ENCODE results near the gene SOX9.

SOX9 gene

GRCh38 chr17:72167593-72167992 is 46.8 kb downstream of the SOX9 start:
- TF ChIP-seq POLR2AphosphoS5 (IDR thresholded peaks at IDR 0.05; ENCODE audit: low read depth, low read length) = no peak

DNA sequence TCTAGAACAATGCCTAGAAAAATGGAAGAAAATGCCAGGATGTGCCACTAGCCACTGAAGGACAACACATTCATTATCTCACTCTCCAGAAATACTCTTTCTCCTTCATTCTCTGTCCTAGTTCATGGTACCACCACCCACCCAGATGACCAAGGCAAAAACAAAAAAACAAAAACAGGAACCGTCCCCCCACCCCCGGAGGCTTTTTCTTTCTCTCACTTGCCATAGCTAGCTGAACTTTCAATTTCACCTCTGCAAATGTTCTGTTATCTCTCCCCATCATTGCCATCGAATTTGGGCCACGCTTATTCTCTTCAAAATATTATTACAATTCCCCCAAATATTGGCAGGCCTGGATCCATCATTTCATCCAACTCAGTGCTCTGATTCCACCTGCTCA is 49.0 kb downstream of the SOX9 start:
- TF ChIP-seq POLR2AphosphoS5 (IDR thresholded peaks at IDR 0.05; ENCODE audit: low read depth, low read length) = no peak
- no peak for TF ChIP-seq FOXP2 (optimal IDR thresholded peaks at IDR 0.05; ENCODE audit: borderline replicate concordance, extremely low read depth, extremely low read length, insufficient read depth)
- no peak for TF ChIP-seq TAF1 (IDR thresholded peaks at IDR 0.05; ENCODE audit: borderline replicate concordance, insufficient read depth, low read length)
- no peak for TF ChIP-seq SIN3A (IDR thresholded peaks at IDR 0.05; ENCODE audit: borderline replicate concordance, insufficient read depth, low read length)
- TF ChIP-seq, protein P1, sequence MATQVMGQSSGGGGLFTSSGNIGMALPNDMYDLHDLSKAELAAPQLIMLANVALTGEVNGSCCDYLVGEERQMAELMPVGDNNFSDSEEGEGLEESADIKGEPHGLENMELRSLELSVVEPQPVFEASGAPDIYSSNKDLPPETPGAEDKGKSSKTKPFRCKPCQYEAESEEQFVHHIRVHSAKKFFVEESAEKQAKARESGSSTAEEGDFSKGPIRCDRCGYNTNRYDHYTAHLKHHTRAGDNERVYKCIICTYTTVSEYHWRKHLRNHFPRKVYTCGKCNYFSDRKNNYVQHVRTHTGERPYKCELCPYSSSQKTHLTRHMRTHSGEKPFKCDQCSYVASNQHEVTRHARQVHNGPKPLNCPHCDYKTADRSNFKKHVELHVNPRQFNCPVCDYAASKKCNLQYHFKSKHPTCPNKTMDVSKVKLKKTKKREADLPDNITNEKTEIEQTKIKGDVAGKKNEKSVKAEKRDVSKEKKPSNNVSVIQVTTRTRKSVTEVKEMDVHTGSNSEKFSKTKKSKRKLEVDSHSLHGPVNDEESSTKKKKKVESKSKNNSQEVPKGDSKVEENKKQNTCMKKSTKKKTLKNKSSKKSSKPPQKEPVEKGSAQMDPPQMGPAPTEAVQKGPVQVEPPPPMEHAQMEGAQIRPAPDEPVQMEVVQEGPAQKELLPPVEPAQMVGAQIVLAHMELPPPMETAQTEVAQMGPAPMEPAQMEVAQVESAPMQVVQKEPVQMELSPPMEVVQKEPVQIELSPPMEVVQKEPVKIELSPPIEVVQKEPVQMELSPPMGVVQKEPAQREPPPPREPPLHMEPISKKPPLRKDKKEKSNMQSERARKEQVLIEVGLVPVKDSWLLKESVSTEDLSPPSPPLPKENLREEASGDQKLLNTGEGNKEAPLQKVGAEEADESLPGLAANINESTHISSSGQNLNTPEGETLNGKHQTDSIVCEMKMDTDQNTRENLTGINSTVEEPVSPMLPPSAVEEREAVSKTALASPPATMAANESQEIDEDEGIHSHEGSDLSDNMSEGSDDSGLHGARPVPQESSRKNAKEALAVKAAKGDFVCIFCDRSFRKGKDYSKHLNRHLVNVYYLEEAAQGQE (IDR thresholded peaks at IDR 0.05; ENCODE audit: insufficient read depth in 1 of 2, low read depth in 2 of 2, low read length in 2 of 2) = no peak

DNA sequence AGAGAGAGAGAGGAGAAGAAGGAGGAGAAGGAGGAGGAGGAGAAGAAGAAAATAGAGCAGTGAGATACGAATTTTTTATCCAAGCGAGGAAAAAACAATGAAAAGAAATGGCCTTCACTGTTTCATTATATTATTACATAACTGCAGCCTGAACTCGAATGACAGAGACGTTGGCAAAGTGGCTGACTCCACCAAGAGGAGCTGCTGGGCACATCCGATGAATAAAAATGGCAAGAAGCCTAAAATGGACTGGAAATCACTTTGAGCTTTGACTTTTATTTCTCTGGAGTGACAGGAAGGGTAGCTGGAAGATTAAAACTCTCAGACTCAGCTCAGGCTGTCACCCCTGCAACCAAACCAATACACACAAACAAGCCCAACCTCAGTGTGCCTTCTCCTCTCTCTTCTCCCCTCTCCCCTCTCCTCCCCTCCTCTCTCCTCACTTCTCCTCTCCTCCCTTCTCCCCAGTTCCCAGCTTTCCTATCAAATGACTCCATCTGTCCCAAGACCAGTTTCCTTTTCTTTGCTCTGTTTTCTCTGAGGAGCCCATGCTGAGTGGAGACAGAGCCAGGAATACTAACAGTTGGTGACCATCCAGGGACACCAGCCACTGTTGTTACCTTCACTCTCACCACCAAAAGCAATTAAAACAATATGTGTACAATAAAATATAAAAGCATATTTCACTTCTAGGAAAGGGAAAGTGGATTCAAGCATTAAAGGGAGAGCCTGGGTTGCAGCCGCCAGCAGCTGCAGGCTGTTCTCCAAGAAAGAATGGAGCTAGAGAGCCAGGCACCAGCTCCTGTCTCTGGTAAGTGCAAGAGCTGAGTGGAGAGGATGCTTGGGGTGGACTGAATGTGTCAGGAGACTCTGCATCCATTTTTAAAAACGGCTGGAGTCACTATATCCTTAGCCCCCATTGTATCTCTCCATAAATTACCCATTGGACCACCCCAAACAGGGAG is 51.2 kb downstream of the SOX9 start:
- TF ChIP-seq SIN3A (IDR thresholded peaks at IDR 0.05; ENCODE audit: borderline replicate concordance, insufficient read depth, low read length) (no peak), POLR2AphosphoS5 (IDR thresholded peaks at IDR 0.05; ENCODE audit: low read depth, low read length) (no peak)

DNA sequence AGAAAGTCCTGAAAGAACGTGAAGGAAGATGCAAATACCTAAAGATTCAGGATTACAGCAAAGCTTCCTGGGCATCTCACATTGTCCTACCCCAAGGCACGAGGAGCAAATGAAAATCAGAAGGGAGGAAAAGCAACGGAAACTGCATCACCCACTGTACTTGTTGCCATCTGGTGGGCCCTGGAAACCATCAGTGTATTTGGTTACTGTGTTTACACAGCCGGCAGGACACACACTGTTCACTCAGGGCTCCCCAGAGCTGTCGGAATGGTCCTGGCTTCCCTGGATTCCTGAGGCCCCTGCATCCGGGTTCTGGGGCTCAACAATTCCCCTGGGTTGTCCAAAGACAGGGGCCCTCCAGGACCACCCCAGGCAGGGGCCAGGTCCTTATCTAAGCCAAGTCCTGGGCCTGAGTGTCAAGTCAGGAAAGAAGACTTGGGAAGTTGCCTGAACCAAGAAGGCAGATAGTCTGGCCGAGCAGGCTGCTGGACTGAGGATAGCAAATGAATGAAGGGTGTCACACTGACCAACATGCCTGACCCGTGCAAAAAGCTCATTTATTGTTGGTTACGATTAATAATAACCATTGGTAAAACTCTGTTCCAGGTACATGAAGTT is 52.8 kb downstream of the SOX9 start:
- TF ChIP-seq SIN3A (IDR thresholded peaks at IDR 0.05; ENCODE audit: borderline replicate concordance, insufficient read depth, low read length) (no peak), FOXP2 (optimal IDR thresholded peaks at IDR 0.05; ENCODE audit: borderline replicate concordance, extremely low read depth, extremely low read length, insufficient read depth) (no peak), POLR2AphosphoS5 (IDR thresholded peaks at IDR 0.05; ENCODE audit: low read depth, low read length) (no peak), TAF1 (IDR thresholded peaks at IDR 0.05; ENCODE audit: borderline replicate concordance, insufficient read depth, low read length) (no peak)
- TF ChIP-seq, protein P1 (IDR thresholded peaks at IDR 0.05; ENCODE audit: insufficient read depth in 1 of 2, low read depth in 2 of 2, low read length in 2 of 2) = no peak

DNA sequence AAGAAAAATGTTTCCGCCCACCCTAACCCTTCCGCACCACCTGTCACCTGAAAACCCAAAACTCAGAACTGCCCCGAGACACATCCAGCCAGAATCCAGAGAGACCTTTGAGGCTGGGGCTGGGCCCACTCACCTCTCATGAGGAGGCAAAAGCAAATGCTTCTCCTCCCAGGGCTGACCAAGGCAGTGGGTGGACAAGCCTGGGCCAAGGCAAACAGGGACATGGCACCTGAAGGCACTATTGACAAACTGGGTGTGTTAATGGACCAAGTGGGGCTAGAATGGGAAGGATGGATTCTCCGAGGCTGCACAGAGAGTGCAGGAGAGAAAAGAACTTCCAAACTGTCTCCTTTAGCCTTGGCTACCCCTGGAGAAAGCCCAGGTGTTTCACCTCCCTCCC is 54.4 kb downstream of the SOX9 start:
- no peak for TF ChIP-seq FOXP2 (optimal IDR thresholded peaks at IDR 0.05; ENCODE audit: borderline replicate concordance, extremely low read depth, extremely low read length, insufficient read depth)
- no peak for TF ChIP-seq POLR2AphosphoS5 (IDR thresholded peaks at IDR 0.05; ENCODE audit: low read depth, low read length)
- no peak for TF ChIP-seq TAF1 (IDR thresholded peaks at IDR 0.05; ENCODE audit: borderline replicate concordance, insufficient read depth, low read length)
- TF ChIP-seq, protein P1 (IDR thresholded peaks at IDR 0.05; ENCODE audit: insufficient read depth in 1 of 2, low read depth in 2 of 2, low read length in 2 of 2) = no peak
- no peak for TF ChIP-seq SIN3A (IDR thresholded peaks at IDR 0.05; ENCODE audit: borderline replicate concordance, insufficient read depth, low read length)
